ENCODE results near the gene THEM4.
"Not testable (repeated sequence)": the region's sequence is repeated elsewhere in the genome, so short reads cannot be mapped to it uniquely, and the experiment has no call there.

Gene THEM4

DNA sequence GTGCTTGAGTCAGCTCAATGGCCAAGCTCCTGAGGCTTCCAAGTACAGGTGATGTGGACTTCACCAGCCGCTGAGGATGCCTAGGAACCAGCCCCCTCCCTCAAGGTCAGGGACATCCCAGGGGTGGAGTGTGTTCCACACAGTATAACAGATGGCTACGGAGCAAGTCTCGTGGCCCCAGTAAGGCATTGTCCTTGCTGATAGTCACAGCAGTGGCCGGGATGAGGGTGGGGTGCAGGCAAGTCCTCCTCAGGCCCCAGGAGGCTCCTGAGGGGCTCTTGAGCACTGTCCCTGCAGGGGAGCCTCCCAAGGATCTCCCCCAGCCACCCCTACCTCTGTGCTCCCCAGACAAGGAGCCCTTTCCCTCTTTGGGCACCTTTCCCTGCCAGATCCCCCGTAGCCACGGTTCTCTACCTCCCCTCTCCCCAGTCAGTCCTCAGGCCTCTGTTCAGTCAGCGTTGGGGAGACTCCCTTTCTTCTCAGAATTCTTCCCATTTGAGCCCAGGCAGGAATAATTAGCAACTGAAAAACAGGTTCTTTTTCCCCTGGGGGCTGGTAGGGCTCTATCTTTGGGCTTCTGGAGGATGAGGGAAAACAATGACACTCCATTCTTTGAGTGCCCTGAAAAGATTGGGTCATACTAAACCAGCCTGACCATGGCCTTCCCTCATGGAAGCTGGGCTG, 48.7 kb downstream of the THEM4 start:
- no peak for DNase-seq (ENCODE audit: extremely low read depth in 1 of 2, low read depth in 1 of 2)

DNA sequence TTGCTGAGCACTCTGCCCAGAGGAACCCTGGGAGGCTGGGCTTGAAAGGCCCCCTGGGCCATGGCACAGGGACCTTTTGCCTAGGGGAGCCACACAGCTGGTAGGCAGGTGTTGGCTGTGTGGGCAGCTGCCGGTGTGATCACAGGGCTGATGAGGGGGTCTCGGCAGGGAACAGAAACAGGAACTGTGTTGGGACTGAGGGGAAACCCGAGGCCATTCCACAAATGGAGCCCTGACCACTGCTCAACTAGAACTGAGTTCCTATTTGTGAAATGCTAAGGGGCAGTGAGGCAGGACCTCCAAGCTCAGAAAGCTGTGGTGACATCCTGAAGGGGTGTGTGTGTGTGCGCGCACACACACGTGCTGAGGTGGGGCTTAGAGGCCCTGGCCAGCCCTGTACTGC, 49.4 kb downstream of the THEM4 start:
- DNase-seq (ENCODE audit: extremely low read depth in 1 of 2, low read depth in 1 of 2): no peak

DNA sequence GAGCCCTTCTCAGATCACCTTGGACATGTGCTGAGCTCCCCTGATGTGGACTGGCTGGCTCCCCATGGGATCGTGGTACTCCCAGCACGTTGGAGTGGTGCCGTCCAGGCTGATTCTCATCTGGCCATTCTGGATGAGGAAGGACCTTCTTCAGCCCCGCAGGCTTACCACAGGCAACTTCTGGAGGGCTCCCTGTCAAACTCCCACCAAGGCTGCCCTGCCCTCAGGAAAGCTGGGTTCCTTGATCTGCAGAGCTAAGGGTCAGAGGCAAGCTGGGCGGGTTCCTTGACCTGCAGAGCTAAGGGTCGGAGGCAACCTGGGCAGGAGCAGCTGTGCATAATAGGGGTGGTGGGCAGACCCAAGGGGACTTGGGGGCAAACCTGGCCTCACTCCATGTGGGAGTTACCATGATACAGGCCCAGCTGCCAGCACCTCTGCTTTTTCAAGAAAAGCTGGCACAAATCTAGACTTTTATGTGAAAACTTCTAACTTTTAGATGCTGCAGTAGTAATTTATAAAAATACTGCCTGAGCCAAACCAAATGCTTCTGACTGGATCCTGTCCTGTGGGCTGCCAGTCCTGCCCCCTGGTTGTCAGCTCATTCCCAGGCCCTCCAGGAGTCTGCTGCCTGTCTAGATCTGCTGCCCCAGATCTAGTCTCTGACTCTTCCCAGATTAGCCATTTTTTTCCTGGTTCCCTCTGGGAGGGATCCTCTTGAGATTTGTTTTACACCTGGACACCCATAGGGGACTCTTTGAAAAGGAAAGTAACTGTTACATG, 50.2 kb downstream of the THEM4 start:
- no peak for DNase-seq (ENCODE audit: extremely low read depth in 1 of 2, low read depth in 1 of 2)

DNA sequence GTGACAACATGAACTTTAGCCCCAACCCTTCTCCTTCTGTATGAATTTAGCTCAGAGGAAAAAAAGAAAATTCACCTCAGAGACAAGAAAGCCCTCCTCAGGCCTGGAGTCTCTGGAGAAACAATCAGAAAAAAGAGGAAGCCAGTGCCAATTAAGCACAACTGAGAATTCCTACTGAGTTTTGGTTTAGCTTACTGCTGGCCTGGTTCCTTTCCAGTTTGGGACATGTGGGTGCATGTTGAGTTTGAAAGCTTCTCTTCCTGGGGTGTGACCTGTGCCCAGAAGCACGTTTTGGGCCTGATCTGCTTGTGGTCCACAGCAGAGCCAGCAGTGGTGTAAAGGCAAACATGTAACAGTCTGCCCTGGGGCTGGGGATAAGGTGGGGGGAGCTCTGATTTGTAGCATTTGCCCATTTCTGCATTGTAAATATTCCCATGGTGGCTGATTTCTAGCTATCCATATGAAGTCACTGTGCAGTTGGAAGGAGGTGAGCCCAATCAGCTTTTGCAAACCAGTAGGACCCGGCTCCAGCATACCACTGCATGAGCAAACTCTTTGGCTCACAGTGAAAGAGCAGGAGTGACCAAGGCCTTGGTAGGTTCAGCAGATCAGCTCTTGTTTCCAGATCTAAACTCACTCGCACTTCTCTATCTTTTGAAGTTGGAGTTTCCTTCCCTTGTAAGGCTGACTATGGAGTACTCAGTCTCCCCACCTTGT, 51.1 kb downstream of the THEM4 start:
- DNase-seq (ENCODE audit: extremely low read depth in 1 of 2, low read depth in 1 of 2): no peak

DNA sequence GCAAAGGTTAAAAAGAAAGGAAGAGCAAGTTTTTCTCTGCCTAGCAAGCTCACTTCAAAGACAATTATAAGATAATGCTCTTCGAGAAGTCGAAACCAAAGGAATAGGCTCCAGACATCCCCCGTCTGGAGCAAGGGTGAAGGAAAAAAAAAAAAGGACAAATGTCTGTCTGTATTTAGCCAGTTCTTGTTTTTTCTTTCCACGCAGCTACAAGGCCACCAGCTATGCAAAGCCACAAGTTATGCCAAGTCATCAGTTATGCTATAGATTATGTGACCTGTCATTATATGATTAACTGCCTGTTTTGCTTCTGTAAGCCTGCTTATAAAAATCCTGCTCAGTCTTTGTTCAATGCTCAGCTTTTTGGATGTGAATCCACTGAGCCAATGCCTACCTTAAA, 53.4 kb downstream of the THEM4 start:
- DNase-seq (ENCODE audit: extremely low read depth in 1 of 2, low read depth in 1 of 2): no peak

DNA sequence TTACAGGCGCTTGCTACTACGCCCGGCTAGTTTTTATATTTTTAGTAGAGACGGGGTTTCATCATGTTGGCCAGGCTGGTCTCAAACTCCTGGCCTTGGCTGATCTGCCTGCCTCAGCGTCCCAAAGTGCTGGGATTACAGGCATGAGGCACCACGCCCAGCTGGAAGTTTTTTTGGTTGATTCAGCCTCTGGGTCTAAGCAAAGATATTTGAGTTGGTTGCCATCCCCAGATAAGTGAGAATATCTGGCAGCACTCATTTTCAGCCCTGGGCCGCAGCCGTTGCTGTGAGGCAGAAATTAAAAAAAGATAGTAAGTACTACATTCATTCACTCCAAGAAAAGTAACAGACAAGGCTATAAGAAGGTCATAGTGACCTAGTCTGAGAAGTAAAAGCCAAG, 53.8 kb downstream of the THEM4 start:
- DNase-seq (ENCODE audit: extremely low read depth in 1 of 2, low read depth in 1 of 2): not testable (repeated sequence)

DNA sequence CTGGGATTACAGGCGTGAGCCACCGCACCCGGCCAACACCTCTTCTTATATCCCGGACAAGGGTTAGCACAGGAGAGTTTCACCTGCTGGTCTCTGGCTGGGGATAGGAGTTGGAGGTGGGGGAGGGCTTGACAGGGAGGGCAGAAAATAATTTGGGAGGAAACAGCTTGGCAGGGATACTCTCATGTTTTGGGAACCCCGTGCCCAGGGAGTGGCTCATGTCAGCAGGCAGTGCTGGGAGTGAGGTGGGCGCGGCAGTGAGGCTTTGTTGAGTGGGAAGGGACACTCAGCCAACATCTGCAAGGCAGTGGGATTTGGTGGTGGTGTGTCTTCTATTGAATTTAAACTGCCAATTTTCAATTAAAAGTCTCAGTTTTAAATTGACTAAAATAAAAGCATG, 54.7 kb downstream of the THEM4 start:
- no peak for DNase-seq (ENCODE audit: extremely low read depth in 1 of 2, low read depth in 1 of 2)

DNA sequence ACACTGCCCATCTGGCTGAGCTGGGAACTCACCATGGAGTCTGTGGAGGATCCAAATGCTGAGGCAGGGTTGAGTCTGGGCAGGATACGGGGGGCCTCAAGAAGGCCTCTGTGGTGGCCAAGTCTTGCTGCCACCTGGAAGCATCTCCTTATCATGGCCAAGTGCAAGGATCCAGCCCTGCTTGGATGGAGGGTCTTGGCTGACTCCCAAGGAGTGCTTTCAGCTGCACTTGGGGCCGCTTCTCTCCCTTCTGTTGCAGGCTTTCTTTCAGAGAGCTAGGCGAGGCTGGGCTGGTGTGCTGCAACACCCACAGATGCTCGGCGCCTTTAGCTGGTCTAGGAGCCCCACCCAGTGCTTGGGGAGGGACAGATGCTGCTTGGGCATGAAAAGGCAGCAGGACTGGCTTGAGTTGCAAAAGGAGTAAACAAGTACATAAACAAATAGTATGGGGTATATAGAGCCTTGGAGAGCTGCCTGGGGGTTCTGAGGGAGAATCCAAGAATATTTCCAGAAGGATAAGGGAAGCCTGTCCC, 55.8 kb downstream of the THEM4 start, which contains the start of gene THEM5:
Gene THEM5, minus strand, starts transcription at position 302 of the 533 bp plus-strand sequence. Its CDS starts 147 bp downstream, at position 155.
- DNase-seq (ENCODE audit: extremely low read depth in 1 of 2, low read depth in 1 of 2): no peak

DNA sequence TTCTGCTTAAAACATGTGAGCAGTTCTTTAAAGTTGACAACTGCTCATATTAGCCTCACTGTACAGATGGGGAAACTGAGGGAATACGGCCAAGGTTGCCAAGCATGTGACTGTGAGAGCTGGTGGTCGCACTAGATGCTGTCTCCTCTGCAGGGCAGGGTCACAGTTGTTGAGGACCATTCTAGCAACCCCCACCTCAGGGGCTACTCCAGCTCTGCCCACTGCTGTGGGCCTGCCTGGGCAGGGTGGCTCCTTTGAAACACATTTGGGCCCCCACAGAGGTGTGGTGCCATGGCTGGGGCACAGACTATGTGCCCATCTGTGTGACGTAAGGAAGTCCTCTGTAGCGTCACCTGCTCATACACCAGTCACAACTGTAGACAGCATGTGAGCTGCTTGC, 56.6 kb downstream of the THEM4 start:
- DNase-seq (ENCODE audit: extremely low read depth in 1 of 2, low read depth in 1 of 2): no peak

DNA sequence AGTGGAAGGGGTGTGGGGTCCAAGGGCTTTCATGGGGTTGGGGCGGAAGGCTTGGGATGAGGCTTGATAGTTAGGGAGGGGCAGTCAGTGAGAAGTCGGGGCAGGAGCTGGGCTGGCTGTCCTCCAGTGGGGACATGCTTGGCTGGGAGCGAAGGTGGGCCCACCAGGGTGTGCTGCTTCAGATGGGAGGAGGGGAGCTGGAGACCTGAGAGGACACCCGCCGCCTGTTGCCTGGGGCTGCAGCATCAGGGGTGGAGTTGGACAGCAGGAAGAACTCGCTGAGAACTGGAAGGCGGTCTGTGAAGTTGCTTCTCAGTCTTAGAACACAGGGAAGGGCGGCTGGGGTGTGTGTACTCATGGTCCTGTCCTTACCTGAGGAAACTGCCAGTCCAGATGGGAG, 57.4 kb downstream of the THEM4 start:
- no peak for DNase-seq (ENCODE audit: extremely low read depth in 1 of 2, low read depth in 1 of 2)

DNA sequence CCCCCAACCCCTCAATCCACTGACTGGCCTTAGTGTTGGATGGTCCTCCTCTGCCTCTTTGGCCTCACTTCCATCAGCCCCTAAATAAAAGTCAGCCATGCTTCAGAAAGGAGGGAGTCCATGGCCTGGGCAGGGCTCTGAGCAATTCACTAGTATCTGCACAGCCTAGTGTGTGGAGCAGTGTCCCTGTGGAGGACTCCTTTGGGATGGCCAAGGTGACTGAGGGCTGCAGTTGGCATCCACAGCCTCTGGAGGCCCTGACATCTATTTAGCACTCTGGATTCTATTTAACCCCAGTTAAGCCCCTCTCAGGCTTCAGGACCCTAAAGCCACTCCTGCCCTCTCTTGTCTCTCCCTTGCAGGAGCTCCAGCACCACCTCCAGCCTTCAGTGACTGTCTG, 59.4 kb downstream of the THEM4 start:
- DNase-seq (ENCODE audit: extremely low read depth in 1 of 2, low read depth in 1 of 2): no peak

DNA sequence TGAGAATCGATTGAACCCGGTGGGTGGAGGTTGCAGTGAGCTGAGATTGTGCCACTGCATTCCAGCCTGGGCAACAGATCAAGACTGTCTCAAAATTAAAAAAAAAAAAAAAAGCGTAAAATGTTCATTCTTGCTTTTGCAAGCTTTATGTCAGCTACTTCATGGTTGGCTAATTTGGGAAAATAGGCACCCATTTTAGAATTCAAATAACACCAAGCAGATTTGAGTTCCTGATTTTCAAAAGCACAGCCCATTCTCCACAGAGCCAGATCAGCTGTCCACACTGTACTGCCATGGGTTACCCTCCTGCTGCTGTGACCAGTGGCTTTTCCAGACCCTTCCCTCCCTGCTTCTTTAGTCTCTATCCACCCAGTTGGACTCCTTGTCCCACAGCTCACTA, 60.2 kb downstream of the THEM4 start:
- no peak for DNase-seq (ENCODE audit: extremely low read depth in 1 of 2, low read depth in 1 of 2)

DNA sequence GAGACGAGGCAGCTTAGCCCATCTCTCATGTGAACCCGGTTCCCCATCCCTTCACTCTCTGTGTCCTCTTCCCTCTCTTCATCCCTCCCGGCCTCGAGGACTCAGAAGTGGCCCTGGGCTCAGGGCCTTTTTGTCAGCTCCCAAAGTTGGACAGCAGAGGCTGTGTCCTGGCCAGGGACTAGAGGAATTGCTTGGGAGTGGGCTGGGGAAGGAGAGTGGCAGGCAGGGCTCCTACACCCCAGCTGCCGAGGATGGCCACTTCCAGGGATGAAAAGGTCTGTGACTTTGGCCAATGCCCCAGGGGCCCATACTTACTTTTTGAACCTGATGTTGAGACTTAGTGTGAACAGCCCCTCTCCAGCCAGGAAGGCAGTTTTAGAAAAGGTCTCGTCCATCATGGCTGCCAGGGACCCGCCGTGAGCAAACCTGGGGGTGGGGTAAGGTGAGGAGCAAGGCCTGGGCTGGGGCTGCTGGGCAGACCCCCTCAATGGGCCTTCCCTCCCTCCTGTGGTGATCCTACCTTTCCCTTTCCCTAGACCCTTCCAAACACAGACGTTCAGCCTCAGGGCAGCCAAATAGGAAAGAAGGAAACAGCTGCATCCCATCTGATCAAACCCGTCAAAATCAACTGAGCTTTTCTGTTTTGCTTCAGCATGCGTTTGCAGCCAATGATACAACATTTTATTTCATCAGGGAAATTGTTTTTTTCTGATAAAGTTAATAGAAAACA, 61.3 kb downstream of the THEM4 start:
- DNase-seq (ENCODE audit: extremely low read depth in 1 of 2, low read depth in 1 of 2): no peak

DNA sequence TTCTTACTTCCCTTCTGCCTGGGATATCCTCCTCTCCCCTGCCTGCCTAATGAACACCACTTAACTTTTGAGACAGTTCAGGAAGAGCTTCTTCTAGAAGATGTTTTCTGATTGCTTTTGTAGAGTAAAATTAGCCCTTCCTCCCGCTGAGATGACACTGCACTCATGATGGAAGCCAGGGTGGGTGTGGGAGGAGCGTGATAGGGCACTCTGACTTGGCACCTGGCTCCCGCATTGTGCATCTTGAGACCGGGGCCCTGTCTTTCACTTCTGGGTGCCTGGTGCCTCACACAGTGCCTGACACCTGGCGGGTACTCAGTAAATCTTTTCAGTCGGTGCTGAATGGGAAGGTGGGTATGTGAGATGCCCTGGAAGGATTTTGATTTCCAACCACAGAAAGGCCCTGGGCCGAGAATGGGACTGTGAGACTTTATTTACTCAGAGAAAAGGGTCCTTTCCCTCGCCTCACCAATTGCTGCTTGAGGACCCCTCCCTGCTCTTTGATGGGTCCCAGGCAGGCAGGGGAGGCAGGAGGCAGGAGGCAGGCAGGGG, 62.5 kb downstream of the THEM4 start:
- no peak for DNase-seq (ENCODE audit: extremely low read depth in 1 of 2, low read depth in 1 of 2)

DNA sequence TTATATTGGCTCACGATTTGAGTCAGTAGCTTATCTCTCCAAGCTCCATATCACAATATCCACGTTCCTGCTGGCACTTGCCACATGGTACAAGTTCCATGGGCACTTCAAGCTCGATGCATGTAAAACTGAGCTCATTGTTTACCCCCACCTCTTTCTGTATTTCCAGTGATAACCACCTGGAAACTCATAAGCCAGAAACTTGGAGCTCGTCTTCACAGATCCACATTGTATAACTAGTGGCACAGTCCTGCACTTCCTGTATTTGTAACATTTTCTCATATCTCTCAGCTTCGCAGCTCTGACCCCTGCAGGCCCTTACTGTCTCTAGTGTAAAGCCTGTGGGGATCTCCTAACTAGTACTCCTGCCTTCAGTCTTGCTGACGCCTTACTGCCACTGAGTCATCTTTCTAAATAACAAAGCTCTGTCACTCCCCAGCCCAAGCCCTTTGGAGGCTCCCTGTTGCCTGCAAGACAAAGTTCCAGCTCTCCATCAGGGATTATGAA, 63.2 kb downstream of the THEM4 start:
- DNase-seq (ENCODE audit: extremely low read depth in 1 of 2, low read depth in 1 of 2): no peak

DNA sequence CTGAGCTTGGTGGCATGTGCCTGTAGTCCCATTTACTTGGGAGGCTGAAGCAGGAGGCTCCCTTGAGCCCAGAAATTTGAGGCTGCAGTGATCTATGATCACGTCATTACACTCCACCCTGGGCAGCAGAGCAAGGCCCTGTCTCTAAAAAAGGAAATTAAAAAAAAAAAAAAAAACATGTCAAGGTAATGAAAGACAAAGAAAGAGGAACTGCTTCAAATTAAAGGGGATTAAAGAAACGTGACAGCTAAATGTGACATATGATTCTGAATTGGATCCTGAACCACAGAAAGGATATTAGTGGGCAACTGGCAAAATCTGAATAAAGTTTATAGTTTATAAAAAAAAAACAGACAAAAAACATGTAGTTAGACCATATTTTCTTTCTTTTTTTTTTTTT, 65.9 kb downstream of the THEM4 start:
- no peak for DNase-seq (ENCODE audit: extremely low read depth in 1 of 2, low read depth in 1 of 2)

DNA sequence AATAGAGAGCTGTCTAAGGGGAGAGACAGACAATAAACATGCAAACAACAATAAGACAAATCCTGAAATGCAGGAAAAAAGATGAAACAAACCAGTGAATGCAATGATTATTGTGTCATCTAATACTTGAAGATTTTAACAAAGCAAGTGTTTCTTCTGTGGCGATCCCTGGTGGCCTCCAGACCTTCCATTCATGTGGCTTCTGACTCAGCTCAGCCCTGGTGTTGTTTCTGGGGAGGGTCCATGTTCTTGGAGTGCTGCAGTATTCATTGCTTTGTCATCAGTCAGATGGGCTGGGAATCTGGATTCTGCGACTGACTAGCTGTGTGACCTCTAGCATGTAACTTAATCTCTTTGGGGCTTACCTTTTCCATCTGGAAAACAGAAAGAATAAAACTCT, 68.2 kb downstream of the THEM4 start:
- DNase-seq (ENCODE audit: extremely low read depth in 1 of 2, low read depth in 1 of 2): no peak

DNA sequence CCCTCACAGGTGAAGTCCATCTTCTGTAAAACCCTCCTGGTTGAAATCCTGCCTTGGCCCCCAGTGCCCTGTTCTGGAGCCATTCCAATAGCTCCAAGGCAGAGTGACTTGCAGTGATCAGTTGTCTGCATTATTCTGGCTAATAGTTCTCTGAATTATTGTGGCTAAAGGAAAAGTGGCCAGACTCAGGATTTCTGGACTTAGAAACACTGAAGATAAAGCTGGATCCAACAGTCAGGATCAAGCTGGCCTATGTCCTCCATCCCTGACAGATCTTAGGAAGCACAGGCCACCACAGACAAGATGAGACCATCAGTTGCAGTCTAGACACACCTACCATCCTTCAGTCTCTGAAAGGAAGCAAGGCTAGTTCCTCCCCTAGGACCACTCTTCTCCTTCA, 68.9 kb downstream of the THEM4 start:
- no peak for DNase-seq (ENCODE audit: extremely low read depth in 1 of 2, low read depth in 1 of 2)

DNA sequence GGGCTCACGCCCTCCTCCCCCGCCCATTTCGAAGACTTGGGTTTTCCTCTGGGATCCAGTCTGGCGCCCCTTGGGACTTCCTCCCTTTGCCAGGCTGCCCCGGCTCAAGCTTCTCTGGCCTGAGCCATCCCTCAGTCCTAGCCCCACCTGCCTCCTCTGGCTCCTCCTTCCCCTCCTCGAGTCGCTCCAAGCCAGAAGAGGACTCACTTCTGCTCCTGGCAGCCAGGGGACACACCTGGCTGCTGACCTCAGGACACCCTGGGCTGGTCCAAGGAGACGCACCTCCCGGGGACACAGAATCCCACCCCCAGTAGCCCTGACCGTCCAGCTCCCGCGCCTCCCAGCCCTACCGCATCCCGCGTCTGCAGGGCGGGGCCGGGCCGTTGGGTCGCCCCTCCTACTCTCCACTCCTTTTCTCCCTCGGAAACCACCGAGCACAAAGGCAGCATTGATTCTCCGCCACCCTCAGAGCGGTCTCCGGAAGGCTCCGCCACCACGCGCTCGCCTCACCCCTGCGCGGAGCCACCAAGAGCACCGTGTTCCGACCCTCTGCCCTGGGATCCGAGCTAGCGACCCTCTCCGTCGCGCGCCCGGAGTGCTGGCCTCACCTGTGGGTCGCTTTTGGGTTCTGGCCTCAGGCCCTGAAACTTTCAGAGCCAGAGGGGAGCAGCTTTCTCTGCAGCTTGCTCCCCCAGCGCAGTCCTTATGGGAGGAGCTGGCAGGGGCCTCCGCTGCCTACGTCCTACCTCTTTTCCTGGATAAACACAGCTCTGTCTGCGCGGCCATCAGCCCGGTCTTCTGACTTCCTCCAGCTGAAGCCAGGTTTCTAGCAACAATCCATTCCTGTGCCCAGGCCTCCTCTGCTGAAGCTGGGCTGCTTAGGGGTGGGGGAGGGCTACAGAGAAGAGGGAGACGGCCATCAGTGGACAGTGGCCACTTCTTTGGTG, 69.6 kb downstream of the THEM4 start, which contains the start of gene C2CD4D:
Gene C2CD4D, minus strand, starts transcription at position 364 of the 947 bp plus-strand sequence. CDS start 831 bp downstream, outside the sequence.
- peak in 1 of 2 donors; percentile 44 for DNase-seq (ENCODE audit: extremely low read depth in 1 of 2, low read depth in 1 of 2)

Data from activated CD8-positive, alpha-beta memory T cell treated with anti-CD3 and anti-CD28 coated beads for 1 hour (primary cell).